Peyer's patch (tissue), 4 donors: ENCODE results near the gene S100A3.

Source experiments
- POLR2A ChIP-seq, 2 donors: fragments of 450-650 bp; IDR thresholded peaks; one replicate each; pipeline ENCODE4 v1.5.1; 2017; ENCODE audit warnings: antibody characterized with exemption in 2 of 2, mild to moderate bottlenecking in 2 of 2, moderate library complexity in 2 of 2
- TF ChIP-seq, protein P1 (sequence below), 6 experiments: fragments of 450-650 bp in 4 of 6; fragments of 200-600 bp in 2 of 6; sonication (generic) in 1 of 6; IDR thresholded peaks; one replicate each; pipeline ENCODE4 v1.5.1; 2017 to 2019; ENCODE audit warnings: antibody characterized with exemption in 6 of 6, mild to moderate bottlenecking in 3 of 6, moderate library complexity in 1 of 6

GRCh38 chr1:153598309-153599172 is 49.5 kb upstream of the S100A3 start:
- TF ChIP-seq POLR2A (IDR thresholded peaks at IDR 0.05) = no peak
- TF ChIP-seq, protein P1, sequence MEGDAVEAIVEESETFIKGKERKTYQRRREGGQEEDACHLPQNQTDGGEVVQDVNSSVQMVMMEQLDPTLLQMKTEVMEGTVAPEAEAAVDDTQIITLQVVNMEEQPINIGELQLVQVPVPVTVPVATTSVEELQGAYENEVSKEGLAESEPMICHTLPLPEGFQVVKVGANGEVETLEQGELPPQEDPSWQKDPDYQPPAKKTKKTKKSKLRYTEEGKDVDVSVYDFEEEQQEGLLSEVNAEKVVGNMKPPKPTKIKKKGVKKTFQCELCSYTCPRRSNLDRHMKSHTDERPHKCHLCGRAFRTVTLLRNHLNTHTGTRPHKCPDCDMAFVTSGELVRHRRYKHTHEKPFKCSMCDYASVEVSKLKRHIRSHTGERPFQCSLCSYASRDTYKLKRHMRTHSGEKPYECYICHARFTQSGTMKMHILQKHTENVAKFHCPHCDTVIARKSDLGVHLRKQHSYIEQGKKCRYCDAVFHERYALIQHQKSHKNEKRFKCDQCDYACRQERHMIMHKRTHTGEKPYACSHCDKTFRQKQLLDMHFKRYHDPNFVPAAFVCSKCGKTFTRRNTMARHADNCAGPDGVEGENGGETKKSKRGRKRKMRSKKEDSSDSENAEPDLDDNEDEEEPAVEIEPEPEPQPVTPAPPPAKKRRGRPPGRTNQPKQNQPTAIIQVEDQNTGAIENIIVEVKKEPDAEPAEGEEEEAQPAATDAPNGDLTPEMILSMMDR (IDR thresholded peaks at IDR 0.05) = no peak
